A673 (cell line): ENCODE measurements around the gene GSDME. TPM values are rescaled to one million over a fixed set of nuclear protein-coding genes. Genes with fewer than 3 reads are reported as not detected.
A peak's percentile ranks its signal among the peaks of the same experiment; 100 is the strongest.

Source experiments
- BruUV-seq: library from RNA; stranded (reverse); fragments of 400-500 nt; replicated peaks from 2 replicates; lab custom pipeline; 2021; lab: Mats Ljungman, UMichigan
- CTCF ChIA-PET: fragments of 300-600 bp; sonication (Branson Sonifier 250); formaldehyde crosslinking; loops from one replicate; lab custom pipeline; 2022; ENCODE audit warnings: antibody characterized with exemption; lab: Charles Lee
- POLR2A ChIA-PET: fragments of 300-600 bp; sonication (Branson Sonifier 250); formaldehyde crosslinking; loops from one replicate; lab custom pipeline; 2022; ENCODE audit warnings: antibody characterized with exemption; ENCODE audit not compliant: low non-redundant PET; lab: Charles Lee
- DNase-seq: peaks from one replicate; pipeline ENCODE4 v3.0.0-alpha.2; 2015; ENCODE audit warnings: low spot score
- H3K27ac ChIP-seq: fragments of 200-600 bp; sonication (generic); 2 replicates; pipeline ENCODE4 v1.5.1; 2016; ENCODE audit warnings: mixed run types, low read depth, mild to moderate bottlenecking, mixed read lengths, antibody characterized with exemption, low read length; ENCODE audit not compliant: poor library complexity, severe bottlenecking
- H3K27me3 ChIP-seq: fragments of 200-600 bp; sonication (generic); replicated peaks from 2 replicates; pipeline ENCODE4 v1.6.1; 2017; ENCODE audit warnings: mixed run types, low read depth, mild to moderate bottlenecking, mixed read lengths, antibody characterized with exemption, low read length; ENCODE audit not compliant: insufficient read depth, poor library complexity
- H3K36me3 ChIP-seq: fragments of 200-600 bp; sonication (generic); 2 replicates; pipeline ENCODE4 v1.6.1; 2016; ENCODE audit warnings: mixed run types, mild to moderate bottlenecking, mixed read lengths, antibody characterized with exemption, low read length; ENCODE audit not compliant: insufficient read depth, poor library complexity, severe bottlenecking
- H3K4me1 ChIP-seq: fragments of 200-600 bp; sonication (generic); 2 replicates; pipeline ENCODE4 v1.6.1; 2017; ENCODE audit warnings: mixed run types, mild to moderate bottlenecking, mixed read lengths, antibody characterized with exemption, low read length; ENCODE audit not compliant: insufficient read depth, poor library complexity, severe bottlenecking
- H3K4me3 ChIP-seq: fragments of 200-600 bp; sonication (generic); 2 replicates; pipeline ENCODE4 v1.5.1; 2016; ENCODE audit warnings: low read depth, mixed run types, mild to moderate bottlenecking, mixed read lengths, low read length; ENCODE audit not compliant: poor library complexity, severe bottlenecking
- H3K9me3 ChIP-seq: fragments of 200-600 bp; sonication (generic); 2 replicates; pipeline ENCODE4 v1.6.1; 2016; ENCODE audit warnings: mixed run types, low read depth, mild to moderate bottlenecking, mixed read lengths, antibody characterized with exemption, low read length; ENCODE audit not compliant: poor library complexity, severe bottlenecking
- CTCF ChIP-seq: fragments of 300-800, 200-600 bp; sonication (generic); conservative IDR thresholded peaks from 2 replicates; pipeline ENCODE4 v1.5.1; 2017; ENCODE audit warnings: low read depth, mild to moderate bottlenecking, antibody characterized with exemption, low read length, moderate library complexity, mixed read lengths
- EZH2 ChIP-seq: fragments of 200-600 bp; sonication (generic); IDR thresholded peaks from 2 replicates; pipeline ENCODE4 v1.6.1; 2017; ENCODE audit warnings: borderline replicate concordance, low read depth, mild to moderate bottlenecking, mixed read lengths, antibody characterized with exemption, low read length; ENCODE audit not compliant: poor library complexity, severe bottlenecking
- intact Hi-C: fragments of 100-400 bp; cut with micrococcal nuclease; formaldehyde crosslinking; loops from one replicate; pipeline ENCODE4 v1.10.0; 2022; ENCODE audit not compliant: unreplicated experiment
- total RNA-seq: library from RNA; stranded (reverse); gene quantifications from 2 replicates; pipeline ENCODE4 v1.2.3, GENCODE V29; 2021

Gene GSDME
- total RNA-seq, 1 experiment from 2014 or later, result 0.77 TPM

DNA sequence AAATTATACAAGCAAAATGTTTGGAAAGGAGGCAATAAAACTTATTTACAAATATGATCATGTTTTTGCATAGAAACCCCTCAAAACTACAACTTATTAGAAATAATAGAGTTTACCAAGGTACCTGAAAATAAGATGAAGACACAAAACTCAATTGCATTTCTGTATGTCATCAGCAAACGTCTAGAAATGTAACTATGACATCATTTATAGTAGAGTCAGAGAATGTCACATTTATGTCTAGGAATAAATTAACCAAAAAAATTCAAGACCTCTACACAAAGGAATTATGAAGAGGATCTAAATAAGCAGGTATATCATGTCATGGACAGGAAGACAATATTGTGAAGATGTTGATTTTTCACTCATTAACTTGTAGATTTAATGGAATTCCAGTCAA is 103.0 kb downstream of the GSDME start:
- Histone ChIP-seq H3K9me3 (no peaks in the 10 kb centered on the region), H3K27ac (no peak overlapping the region), H3K27me3 (no peaks in the 10 kb centered on the region), H3K4me3 (no peak overlapping the region), H3K36me3 (no peaks in the 10 kb centered on the region), H3K4me1 (peaks cover 9% of the 10 kb centered on the region)
- ChIA-PET CTCF (interaction anchor here (0.6 kb wide), 1 partner anchor 233 kb away, joined by 4 read pairs; no protein-coding TSS in a partner anchor), POLR2A (no interaction called here)
- DNase-seq, result no peak
- intact Hi-C loops, result no loop called here
- TF ChIP-seq EZH2, result no peak
- no TSS peak for BruUV-seq

GRCh38 chr7:24653316-24654085 is 103.8 kb downstream of the GSDME start:
- intact Hi-C loops, result no loop called here
- Histone ChIP-seq H3K9me3 (no peaks in the 10 kb centered on the region), H3K36me3 (no peaks in the 10 kb centered on the region), H3K4me1 (peaks cover 9% of the 10 kb centered on the region), H3K27me3 (no peaks in the 10 kb centered on the region), H3K27ac (no peak overlapping the region), H3K4me3 (peak overlapping the region; percentile 13)
- DNase-seq, result peak; percentile 60
- ChIA-PET POLR2A (no interaction called here), CTCF (no interaction called here)
- BruUV-seq, result no TSS peak
- TF ChIP-seq EZH2 (no peak), CTCF (no peak)

DNA sequence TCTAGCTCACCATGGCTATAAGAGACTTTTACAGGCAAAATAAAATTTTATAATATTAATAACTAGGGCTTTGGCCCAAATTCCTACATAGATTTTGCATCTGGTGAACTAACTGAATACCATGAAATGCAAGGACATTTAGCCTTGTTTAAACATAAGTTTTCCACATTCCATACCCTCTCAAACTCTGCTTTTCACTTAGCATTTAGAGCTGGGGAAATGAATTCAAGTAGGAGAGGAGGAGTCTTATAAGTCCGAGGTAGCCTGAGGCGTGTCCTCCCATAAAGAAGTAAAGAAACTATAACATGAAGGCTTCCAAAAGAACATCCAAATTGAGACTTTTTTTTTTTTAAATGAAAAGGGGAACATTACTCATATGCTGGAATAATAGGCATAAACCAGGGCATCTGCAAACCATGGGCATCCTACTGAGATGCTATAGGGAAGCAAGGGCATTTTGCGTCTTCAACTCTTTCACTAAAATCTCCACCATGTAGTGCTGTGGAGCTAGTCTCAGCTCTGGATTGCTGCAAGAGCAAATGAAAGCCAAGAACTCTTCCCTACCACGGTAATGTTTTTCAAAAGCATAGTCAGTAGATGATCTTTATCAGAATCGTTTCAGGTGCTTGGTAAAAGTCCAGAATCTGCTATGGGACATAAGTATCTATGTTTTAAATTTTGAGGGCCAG is 104.9 kb downstream of the GSDME start:
- TF ChIP-seq EZH2, result no peak
- no peak for TF ChIP-seq CTCF
- no peaks in the 10 kb centered on the region for H3K27me3 ChIP-seq
- no peaks in the 10 kb centered on the region for H3K36me3 ChIP-seq
- intact Hi-C loops, result no loop called here
- H3K4me3 ChIP-seq, result no peak overlapping the region
- no peak overlapping the region for H3K27ac ChIP-seq
- no TSS peak for BruUV-seq
- H3K4me1 ChIP-seq, result peaks cover 9% of the 10 kb centered on the region
- ChIA-PET POLR2A (no interaction called here), CTCF (no interaction called here)
- no peak for DNase-seq
- H3K9me3 ChIP-seq, result no peaks in the 10 kb centered on the region

Other genes starting within 250 kb of the GSDME start
- 65.3 and 68.4 TPM in 2 replicates for gene PALS2, start 184.0 kb downstream of the GSDME start, total RNA-seq
- 17.1 and 21.4 TPM in 2 replicates for gene OSBPL3, start 222.7 kb upstream of the GSDME start, total RNA-seq